ENCODE measurements around the gene BTNL3. TPM values are rescaled to one million over a fixed set of nuclear protein-coding genes. Genes with fewer than 3 reads are reported as not detected.

The BTNL3 gene
- total RNA-seq, 1 experiment from 2014 or later: not detected

DNA sequence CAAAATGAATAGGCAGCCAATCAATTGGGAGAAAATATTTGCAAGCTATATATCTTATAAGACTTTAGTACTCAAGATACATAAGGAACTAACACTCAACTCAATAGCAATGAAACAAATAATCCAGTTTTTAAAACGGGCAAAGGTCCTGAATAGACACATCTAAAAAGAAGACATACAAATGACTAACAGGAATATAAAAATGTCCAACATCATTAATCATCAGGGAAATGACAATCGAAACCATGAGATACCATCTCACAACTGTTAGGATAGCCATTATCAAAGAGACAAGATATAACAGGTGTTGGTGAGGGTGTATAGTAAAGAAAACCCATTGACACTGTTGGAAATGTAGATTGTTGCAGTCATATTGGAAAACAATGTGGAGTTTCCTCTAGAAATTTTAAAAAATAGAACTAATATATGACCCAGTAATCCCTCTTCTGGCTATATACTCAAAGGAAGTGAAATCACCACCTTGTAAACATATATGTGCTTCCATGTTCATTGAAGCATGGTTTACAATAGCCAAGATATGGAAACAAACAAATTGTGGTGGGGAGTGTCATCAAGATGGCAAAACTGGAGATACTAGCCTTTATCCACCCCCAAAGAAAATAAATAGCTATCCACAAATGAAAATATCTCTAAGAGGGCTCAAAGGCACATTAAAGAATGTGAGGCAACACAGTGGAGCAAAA, 13.9 kb upstream of the BTNL3 start:
- TF ChIP-seq TEAD1 (CRISPR knock-in tag; IDR thresholded peaks at IDR 0.05) (no peak), ZNF121 (CRISPR knock-in tag; IDR thresholded peaks at IDR 0.05) (no peak)
- TF ChIP-seq, protein P1, sequence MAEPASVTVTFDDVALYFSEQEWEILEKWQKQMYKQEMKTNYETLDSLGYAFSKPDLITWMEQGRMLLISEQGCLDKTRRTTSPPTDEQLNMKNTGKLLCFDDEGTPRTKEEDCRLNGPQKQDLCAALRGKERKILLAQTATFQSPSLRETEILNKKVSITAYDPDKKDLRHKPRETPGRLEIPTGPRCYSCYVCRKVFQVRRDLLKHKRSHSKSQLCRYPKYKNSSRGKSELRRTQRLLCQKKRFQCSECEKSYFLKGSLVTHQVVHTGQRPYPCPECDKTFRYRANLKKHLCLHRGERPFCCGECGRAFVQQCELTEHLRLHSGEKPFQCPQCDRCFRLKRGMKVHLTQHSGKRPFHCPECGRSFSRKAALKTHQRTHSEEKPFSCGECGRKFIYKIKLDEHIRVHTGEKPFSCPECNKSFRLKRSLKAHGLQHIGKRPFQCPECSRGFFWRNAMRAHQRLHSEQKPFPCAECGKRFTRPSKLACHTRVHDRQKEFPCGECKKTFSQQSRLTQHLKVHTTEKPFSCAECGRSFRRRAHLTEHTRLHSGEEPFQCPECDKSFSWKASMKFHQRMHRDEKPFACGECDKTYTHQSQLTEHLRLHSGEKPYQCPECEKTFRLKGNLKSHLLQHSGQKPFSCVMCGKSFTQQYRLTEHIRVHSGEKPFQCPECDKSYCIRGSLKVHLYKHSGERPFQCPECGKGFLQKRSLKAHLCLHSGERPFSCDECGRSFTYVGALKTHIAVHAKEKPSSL (CRISPR knock-in tag; conservative IDR thresholded peaks at IDR 0.05): no peak
- no peak overlapping the region for H3K4me3 Mint-ChIP-seq
- ATAC-seq (no peak), DNase-seq (ENCODE audit: low spot score) (no peak)
- peaks cover 65% of the 10 kb centered on the region for H3K9me3 Mint-ChIP-seq
- no peak overlapping the region for H3K27ac Mint-ChIP-seq
- peaks cover 5% of the 10 kb centered on the region for H3K27me3 Mint-ChIP-seq (ENCODE audit: low read depth)
- H3K4me1 Mint-ChIP-seq: no peaks in the 10 kb centered on the region
- peaks cover 22% of the 10 kb centered on the region for H3K36me3 Mint-ChIP-seq
- ChIA-PET POLR2A (no interaction called here), CTCF (no interaction called here)

GRCh38 chr5:180975338-180975737, 13.3 kb upstream of the BTNL3 start:
- H3K4me1 Mint-ChIP-seq: no peaks in the 10 kb centered on the region
- peaks cover 5% of the 10 kb centered on the region for H3K27me3 Mint-ChIP-seq (ENCODE audit: low read depth)
- DNase-seq (ENCODE audit: low spot score) (no peak), ATAC-seq (no peak)
- peaks cover 22% of the 10 kb centered on the region for H3K36me3 Mint-ChIP-seq
- ChIA-PET CTCF (interaction anchor here (0.6 kb wide), 1 partner anchor 450 kb away, joined by 4 read pairs; no protein-coding TSS in a partner anchor), POLR2A (no interaction called here)
- H3K9me3 Mint-ChIP-seq: peaks cover 65% of the 10 kb centered on the region
- no peak overlapping the region for H3K4me3 Mint-ChIP-seq
- no peak overlapping the region for H3K27ac Mint-ChIP-seq
- no peak for TF ChIP-seq STAT6 (CRISPR knock-in tag; conservative IDR thresholded peaks at IDR 0.05; ENCODE audit: low read depth)
- TF ChIP-seq RELA (CRISPR knock-in tag; IDR thresholded peaks at IDR 0.05; ENCODE audit: borderline replicate concordance): no peak
- no peak for TF ChIP-seq ELF4 (CRISPR knock-in tag; IDR thresholded peaks at IDR 0.05; ENCODE audit: low read depth)
- no peak for TF ChIP-seq ZNF423 (CRISPR knock-in tag; IDR thresholded peaks at IDR 0.05)
- TF ChIP-seq ZNF317 (CRISPR knock-in tag; IDR thresholded peaks at IDR 0.05; ENCODE audit: borderline replicate concordance, low read depth): no peak
- TF ChIP-seq, protein P2, sequence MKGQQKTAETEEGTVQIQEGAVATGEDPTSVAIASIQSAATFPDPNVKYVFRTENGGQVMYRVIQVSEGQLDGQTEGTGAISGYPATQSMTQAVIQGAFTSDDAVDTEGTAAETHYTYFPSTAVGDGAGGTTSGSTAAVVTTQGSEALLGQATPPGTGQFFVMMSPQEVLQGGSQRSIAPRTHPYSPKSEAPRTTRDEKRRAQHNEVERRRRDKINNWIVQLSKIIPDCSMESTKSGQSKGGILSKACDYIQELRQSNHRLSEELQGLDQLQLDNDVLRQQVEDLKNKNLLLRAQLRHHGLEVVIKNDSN (CRISPR knock-in tag; IDR thresholded peaks at IDR 0.05): no peak
- TF ChIP-seq, protein P3, sequence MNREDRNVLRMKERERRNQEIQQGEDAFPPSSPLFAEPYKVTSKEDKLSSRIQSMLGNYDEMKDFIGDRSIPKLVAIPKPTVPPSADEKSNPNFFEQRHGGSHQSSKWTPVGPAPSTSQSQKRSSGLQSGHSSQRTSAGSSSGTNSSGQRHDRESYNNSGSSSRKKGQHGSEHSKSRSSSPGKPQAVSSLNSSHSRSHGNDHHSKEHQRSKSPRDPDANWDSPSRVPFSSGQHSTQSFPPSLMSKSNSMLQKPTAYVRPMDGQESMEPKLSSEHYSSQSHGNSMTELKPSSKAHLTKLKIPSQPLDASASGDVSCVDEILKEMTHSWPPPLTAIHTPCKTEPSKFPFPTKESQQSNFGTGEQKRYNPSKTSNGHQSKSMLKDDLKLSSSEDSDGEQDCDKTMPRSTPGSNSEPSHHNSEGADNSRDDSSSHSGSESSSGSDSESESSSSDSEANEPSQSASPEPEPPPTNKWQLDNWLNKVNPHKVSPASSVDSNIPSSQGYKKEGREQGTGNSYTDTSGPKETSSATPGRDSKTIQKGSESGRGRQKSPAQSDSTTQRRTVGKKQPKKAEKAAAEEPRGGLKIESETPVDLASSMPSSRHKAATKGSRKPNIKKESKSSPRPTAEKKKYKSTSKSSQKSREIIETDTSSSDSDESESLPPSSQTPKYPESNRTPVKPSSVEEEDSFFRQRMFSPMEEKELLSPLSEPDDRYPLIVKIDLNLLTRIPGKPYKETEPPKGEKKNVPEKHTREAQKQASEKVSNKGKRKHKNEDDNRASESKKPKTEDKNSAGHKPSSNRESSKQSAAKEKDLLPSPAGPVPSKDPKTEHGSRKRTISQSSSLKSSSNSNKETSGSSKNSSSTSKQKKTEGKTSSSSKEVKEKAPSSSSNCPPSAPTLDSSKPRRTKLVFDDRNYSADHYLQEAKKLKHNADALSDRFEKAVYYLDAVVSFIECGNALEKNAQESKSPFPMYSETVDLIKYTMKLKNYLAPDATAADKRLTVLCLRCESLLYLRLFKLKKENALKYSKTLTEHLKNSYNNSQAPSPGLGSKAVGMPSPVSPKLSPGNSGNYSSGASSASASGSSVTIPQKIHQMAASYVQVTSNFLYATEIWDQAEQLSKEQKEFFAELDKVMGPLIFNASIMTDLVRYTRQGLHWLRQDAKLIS (CRISPR knock-in tag; IDR thresholded peaks at IDR 0.05; ENCODE audit: borderline replicate concordance): no peak
- no peak for TF ChIP-seq ZNF219 (CRISPR knock-in tag; IDR thresholded peaks at IDR 0.05; ENCODE audit: borderline replicate concordance)
- no peak for TF ChIP-seq GRHL2 (CRISPR knock-in tag; IDR thresholded peaks at IDR 0.05; ENCODE audit: insufficient replicate concordance, severe bottlenecking)
- no peak for TF ChIP-seq FOXK1 (CRISPR knock-in tag; IDR thresholded peaks at IDR 0.05)
- no peak for TF ChIP-seq TEAD1 (CRISPR knock-in tag; IDR thresholded peaks at IDR 0.05)
- no peak for TF ChIP-seq GTF2I (CRISPR knock-in tag; conservative IDR thresholded peaks at IDR 0.05)
- no peak for TF ChIP-seq ZMAT4 (CRISPR knock-in tag; IDR thresholded peaks at IDR 0.05)
- no peak for TF ChIP-seq ATF3 (CRISPR knock-in tag; conservative IDR thresholded peaks at IDR 0.05)
- no peak for TF ChIP-seq JUN (CRISPR knock-in tag; IDR thresholded peaks at IDR 0.05)
- no peak for TF ChIP-seq MLX (CRISPR knock-in tag; IDR thresholded peaks at IDR 0.05)
- TF ChIP-seq SOX15 (CRISPR knock-in tag; IDR thresholded peaks at IDR 0.05): no peak
- TF ChIP-seq PRRX2 (CRISPR knock-in tag; IDR thresholded peaks at IDR 0.05): no peak

Measured in WTC11 (cell line).